K562 (cell line): Measurements from ENCODE around the gene OR7A5. TPM values are rescaled to one million over a fixed set of nuclear protein-coding genes. Genes with fewer than 3 reads are reported as not detected.
A peak's percentile ranks its signal among the peaks of the same experiment; 100 is the strongest.

Source experiments
- KAT2B ChIP-seq: IDR thresholded peaks from one replicate; pipeline ENCODE4 v1.6.1; 2012; ENCODE audit warnings: low read depth, mild to moderate bottlenecking, control low read depth, inconsistent platforms, low read length, moderate library complexity
- LEF1 ChIP-seq: fragments of 450-650 bp; IDR thresholded peaks from 2 replicates; pipeline ENCODE4 v1.6.1; 2016; ENCODE audit warnings: mild to moderate bottlenecking
- MTA1 ChIP-seq: fragments of 450-650 bp; IDR thresholded peaks from 2 replicates; pipeline ENCODE4 v1.6.1; 2017; ENCODE audit warnings: borderline replicate concordance
- NCOA6 ChIP-seq: fragments of 450-650 bp; IDR thresholded peaks from 2 replicates; pipeline ENCODE4 v1.6.1; 2017; ENCODE audit warnings: mild to moderate bottlenecking
- RHOXF2B ChIP-seq: fragments of 250-450 bp; sonication (Bioruptor Pico); conservative IDR thresholded peaks from 2 replicates; pipeline ENCODE4 v1.5.1; 2021
- SMARCE1 ChIP-seq: fragments of 450-650 bp; IDR thresholded peaks from 2 replicates; pipeline ENCODE4 v1.7.1; 2016; ENCODE audit warnings: mild to moderate bottlenecking
- SP2 ChIP-seq: IDR thresholded peaks from 2 replicates; pipeline ENCODE4 v1.6.1; 2011; ENCODE audit warnings: mild to moderate bottlenecking, low read depth, low read length, moderate library complexity; ENCODE audit not compliant: poor library complexity, severe bottlenecking; ENCODE audit errors: extremely low read depth
- ZFX ChIP-seq: sonication (generic); formaldehyde crosslinking; IDR thresholded peaks from 2 replicates; pipeline ENCODE4 v1.8.0; 2022; ENCODE audit warnings: mild to moderate bottlenecking, missing genetic modification reagents, moderate library complexity
- ZNF347 ChIP-seq: fragments of 450-650 bp; formaldehyde crosslinking; IDR thresholded peaks from 2 replicates; pipeline ENCODE4 v1.4.0; 2020; ENCODE audit warnings: low read depth, mild to moderate bottlenecking, moderate library complexity
- polyA plus RNA-seq, 8 experiments: library from polyadenylated mRNA; depleted of rRNA in 4 of 8; stranded (reverse) in 5 of 8; unstranded in 3 of 8; fragments of >200 nt; fragmentation: Nextera tagmentation in 2 of 8; fragmentation: Illumina TruSeq in 1 of 8; extraction: Ambion mirVana in 2 of 8; extraction: Trizol in 1 of 8; gene quantifications; 2 replicates each; pipeline versions ENCODE4 v1.2.1 to v1.2.3, GENCODE V29; 2011 to 2014; ENCODE audit warnings: inconsistent platforms in 1 of 8, missing spikeins in 1 of 8
- total RNA-seq, 7 experiments: library from RNA; depleted of rRNA in 6 of 7; stranded (reverse); fragments of >200 nt in 6 of 7; fragmentation: Illumina TruSeq in 2 of 7; extraction: Trizol in 2 of 7; gene quantifications; 2 replicates each; pipeline versions ENCODE4 v1.2.1 to v1.2.3, GENCODE V29; 2011 to 2021; ENCODE audit warnings: low replicate concordance in 1 of 7
- TF ChIP-seq, protein P1 (sequence below): sonication (generic); formaldehyde crosslinking; IDR thresholded peaks from 2 replicates; pipeline ENCODE4 v1.8.0; 2022; ENCODE audit warnings: mild to moderate bottlenecking, missing genetic modification reagents
- TF ChIP-seq, protein P2 (sequence below): fragments of 450-650 bp; IDR thresholded peaks from 2 replicates; pipeline ENCODE4 v1.6.1; 2016; ENCODE audit warnings: borderline replicate concordance
- TF ChIP-seq, protein P3 (sequence below): fragments of 250-450 bp; sonication (Bioruptor Pico); IDR thresholded peaks from 2 replicates; pipeline ENCODE4 v1.5.0; 2021; ENCODE audit warnings: mild to moderate bottlenecking, borderline replicate concordance
- TF ChIP-seq, protein P4 (sequence below): sonication (generic); formaldehyde crosslinking; IDR thresholded peaks from 2 replicates; pipeline ENCODE4 v1.8.0; 2023; ENCODE audit warnings: mild to moderate bottlenecking, missing genetic modification reagents

OR7A5 gene
- total and polyA plus RNA-seq, 9 of the 15 experiments (the other 6 are each of a cell fraction or from before 2014, with no cell fraction given): not detected

DNA sequence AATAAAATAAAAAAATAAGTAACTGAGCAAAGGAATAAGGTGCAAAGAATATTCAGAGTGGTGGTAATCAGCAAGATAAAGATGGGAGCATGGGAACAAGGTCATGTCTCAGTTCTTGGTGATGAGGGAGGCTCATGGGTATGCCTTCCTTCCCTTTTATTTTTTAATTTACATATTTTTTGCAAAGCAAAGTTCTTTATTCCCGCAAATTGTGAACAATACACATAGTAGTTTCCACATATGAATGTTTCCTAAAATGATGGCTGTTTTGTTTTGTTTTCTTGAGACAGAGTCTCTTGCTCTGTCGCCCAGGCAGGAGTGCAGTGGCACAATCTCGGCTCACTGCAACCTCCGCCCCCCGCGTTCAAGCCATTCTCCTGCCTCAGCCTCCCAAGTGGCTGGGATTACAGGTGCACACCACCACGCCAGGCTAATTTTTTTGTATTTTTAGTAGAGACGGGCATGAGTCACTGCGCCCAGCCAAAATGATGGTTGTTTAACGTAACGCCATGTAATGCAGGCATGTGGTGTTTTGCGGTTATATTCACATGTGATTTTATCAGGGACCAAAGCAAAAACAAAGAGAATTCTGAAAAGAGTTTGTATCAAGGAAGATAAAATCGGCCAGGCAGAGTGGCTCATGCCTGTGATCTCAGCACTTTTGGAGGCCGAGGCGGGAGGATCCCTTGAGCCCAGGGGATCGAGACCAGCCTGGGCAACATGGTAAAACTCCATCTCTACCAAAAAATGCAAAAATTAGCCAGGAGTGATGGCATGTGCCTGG lies 52.2 kb downstream of the OR7A5 start (continued):
- TF ChIP-seq, protein P1, sequence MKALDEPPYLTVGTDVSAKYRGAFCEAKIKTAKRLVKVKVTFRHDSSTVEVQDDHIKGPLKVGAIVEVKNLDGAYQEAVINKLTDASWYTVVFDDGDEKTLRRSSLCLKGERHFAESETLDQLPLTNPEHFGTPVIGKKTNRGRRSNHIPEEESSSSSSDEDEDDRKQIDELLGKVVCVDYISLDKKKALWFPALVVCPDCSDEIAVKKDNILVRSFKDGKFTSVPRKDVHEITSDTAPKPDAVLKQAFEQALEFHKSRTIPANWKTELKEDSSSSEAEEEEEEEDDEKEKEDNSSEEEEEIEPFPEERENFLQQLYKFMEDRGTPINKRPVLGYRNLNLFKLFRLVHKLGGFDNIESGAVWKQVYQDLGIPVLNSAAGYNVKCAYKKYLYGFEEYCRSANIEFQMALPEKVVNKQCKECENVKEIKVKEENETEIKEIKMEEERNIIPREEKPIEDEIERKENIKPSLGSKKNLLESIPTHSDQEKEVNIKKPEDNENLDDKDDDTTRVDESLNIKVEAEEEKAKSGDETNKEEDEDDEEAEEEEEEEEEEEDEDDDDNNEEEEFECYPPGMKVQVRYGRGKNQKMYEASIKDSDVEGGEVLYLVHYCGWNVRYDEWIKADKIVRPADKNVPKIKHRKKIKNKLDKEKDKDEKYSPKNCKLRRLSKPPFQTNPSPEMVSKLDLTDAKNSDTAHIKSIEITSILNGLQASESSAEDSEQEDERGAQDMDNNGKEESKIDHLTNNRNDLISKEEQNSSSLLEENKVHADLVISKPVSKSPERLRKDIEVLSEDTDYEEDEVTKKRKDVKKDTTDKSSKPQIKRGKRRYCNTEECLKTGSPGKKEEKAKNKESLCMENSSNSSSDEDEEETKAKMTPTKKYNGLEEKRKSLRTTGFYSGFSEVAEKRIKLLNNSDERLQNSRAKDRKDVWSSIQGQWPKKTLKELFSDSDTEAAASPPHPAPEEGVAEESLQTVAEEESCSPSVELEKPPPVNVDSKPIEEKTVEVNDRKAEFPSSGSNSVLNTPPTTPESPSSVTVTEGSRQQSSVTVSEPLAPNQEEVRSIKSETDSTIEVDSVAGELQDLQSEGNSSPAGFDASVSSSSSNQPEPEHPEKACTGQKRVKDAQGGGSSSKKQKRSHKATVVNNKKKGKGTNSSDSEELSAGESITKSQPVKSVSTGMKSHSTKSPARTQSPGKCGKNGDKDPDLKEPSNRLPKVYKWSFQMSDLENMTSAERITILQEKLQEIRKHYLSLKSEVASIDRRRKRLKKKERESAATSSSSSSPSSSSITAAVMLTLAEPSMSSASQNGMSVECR (CRISPR knock-in tag): no peak
- TF ChIP-seq, protein P2, sequence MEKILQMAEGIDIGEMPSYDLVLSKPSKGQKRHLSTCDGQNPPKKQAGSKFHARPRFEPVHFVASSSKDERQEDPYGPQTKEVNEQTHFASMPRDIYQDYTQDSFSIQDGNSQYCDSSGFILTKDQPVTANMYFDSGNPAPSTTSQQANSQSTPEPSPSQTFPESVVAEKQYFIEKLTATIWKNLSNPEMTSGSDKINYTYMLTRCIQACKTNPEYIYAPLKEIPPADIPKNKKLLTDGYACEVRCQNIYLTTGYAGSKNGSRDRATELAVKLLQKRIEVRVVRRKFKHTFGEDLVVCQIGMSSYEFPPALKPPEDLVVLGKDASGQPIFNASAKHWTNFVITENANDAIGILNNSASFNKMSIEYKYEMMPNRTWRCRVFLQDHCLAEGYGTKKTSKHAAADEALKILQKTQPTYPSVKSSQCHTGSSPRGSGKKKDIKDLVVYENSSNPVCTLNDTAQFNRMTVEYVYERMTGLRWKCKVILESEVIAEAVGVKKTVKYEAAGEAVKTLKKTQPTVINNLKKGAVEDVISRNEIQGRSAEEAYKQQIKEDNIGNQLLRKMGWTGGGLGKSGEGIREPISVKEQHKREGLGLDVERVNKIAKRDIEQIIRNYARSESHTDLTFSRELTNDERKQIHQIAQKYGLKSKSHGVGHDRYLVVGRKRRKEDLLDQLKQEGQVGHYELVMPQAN: no peak
- TF ChIP-seq, protein P3, sequence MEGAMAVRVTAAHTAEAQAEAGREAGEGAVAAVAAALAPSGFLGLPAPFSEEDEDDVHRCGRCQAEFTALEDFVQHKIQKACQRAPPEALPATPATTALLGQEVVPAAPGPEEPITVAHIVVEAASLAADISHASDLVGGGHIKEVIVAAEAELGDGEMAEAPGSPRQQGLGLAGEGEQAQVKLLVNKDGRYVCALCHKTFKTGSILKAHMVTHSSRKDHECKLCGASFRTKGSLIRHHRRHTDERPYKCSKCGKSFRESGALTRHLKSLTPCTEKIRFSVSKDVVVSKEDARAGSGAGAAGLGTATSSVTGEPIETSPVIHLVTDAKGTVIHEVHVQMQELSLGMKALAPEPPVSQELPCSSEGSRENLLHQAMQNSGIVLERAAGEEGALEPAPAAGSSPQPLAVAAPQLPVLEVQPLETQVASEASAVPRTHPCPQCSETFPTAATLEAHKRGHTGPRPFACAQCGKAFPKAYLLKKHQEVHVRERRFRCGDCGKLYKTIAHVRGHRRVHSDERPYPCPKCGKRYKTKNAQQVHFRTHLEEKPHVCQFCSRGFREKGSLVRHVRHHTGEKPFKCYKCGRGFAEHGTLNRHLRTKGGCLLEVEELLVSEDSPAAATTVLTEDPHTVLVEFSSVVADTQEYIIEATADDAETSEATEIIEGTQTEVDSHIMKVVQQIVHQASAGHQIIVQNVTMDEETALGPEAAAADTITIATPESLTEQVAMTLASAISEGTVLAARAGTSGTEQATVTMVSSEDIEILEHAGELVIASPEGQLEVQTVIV (CRISPR knock-in tag): no peak
- TF ChIP-seq ZNF347 (no peak), SP2 (no peak), MTA1 (0 out of 2 replicates have a peak, but pooled peaks have one; percentile 24), SMARCE1 (peak; percentile 53; the same call in 1 of the 2 replicates), RHOXF2B (CRISPR knock-in tag) (no peak), NCOA6 (no peak), LEF1 (no peak), ZFX (CRISPR knock-in tag) (no peak), KAT2B (no peak)
- TF ChIP-seq, protein P4, sequence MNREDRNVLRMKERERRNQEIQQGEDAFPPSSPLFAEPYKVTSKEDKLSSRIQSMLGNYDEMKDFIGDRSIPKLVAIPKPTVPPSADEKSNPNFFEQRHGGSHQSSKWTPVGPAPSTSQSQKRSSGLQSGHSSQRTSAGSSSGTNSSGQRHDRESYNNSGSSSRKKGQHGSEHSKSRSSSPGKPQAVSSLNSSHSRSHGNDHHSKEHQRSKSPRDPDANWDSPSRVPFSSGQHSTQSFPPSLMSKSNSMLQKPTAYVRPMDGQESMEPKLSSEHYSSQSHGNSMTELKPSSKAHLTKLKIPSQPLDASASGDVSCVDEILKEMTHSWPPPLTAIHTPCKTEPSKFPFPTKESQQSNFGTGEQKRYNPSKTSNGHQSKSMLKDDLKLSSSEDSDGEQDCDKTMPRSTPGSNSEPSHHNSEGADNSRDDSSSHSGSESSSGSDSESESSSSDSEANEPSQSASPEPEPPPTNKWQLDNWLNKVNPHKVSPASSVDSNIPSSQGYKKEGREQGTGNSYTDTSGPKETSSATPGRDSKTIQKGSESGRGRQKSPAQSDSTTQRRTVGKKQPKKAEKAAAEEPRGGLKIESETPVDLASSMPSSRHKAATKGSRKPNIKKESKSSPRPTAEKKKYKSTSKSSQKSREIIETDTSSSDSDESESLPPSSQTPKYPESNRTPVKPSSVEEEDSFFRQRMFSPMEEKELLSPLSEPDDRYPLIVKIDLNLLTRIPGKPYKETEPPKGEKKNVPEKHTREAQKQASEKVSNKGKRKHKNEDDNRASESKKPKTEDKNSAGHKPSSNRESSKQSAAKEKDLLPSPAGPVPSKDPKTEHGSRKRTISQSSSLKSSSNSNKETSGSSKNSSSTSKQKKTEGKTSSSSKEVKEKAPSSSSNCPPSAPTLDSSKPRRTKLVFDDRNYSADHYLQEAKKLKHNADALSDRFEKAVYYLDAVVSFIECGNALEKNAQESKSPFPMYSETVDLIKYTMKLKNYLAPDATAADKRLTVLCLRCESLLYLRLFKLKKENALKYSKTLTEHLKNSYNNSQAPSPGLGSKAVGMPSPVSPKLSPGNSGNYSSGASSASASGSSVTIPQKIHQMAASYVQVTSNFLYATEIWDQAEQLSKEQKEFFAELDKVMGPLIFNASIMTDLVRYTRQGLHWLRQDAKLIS (CRISPR knock-in tag): no peak
